ENCODE measurements around the gene PPP1R12A. TPM values are rescaled to one million over a fixed set of nuclear protein-coding genes. Genes with fewer than 3 reads are reported as not detected.
"Not testable (repeated sequence)": the region's sequence is repeated elsewhere in the genome, so short reads cannot be mapped to it uniquely, and the experiment has no call there.

PPP1R12A gene
- polyA plus RNA-seq = 10 to 100 TPM; 17.3 to 24.6 TPM

DNA sequence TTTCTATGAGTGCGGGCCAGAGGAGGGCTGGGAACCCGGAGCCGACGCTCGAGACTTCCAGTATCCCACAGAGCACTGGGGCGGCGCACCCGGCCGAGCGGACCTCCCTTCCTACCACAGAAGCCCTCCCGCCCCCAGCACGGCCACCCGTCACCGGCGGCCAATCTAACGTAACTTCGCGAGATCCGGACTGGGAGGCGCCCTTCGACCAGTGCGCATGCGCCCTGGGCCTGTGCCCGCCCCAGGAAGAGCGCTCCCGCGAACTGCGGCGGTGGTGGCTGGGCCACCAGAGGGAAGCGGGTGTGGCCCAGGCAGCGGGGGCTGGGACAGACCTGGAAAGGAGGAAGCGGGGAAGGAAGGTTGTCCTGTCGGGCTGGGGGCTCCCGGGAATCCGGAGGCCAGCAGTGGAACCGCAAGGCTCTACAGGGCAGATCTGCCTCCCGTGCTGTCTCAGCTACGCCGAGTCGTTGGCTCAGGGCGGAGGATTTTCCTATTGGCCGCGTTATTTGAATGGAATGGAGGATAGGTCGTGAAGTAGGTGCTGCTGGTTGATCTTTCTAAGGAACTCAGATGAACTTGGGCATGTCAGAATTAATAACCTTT lies at the start of gene PPP1R12A:
PPP1R12A (minus strand) TSS at position 77 of the 603 bp plus-strand sequence. CDS start 166 bp downstream, outside the sequence.
- Histone ChIP-seq H3K9me3 (ENCODE audit: control insufficient read depth in 2 of 2, insufficient read depth in 1 of 2, low read depth in 1 of 2, low read length in 1 of 2) (no peaks in the 10 kb centered on the region), H3K27me3 (ENCODE audit: control insufficient read depth in 1 of 2, insufficient read depth in 2 of 2, low read length in 2 of 2) (no peaks in the 10 kb centered on the region), H3K4me3 (ENCODE audit: low read depth in 1 of 2, low read length in 2 of 2) (peak within 1 kb of the TSS; percentile 83 to 98), H3K4me1 (ENCODE audit: control insufficient read depth in 2 of 2, insufficient read depth in 2 of 2, low read length in 1 of 2) (no peaks in the 10 kb centered on the region), H3K36me3 (ENCODE audit: control insufficient read depth in 2 of 2, insufficient read depth in 2 of 2, low read length in 1 of 2) (no peaks in the 10 kb centered on the region), H3K27ac (ENCODE audit: low read depth in 2 of 2, low read length in 1 of 2) (peak within 1 kb of the TSS; percentile 98)
- WGBS, 2 donors = 0% methylated on average over 43 to 44 of the region's 44 CpGs

DNA sequence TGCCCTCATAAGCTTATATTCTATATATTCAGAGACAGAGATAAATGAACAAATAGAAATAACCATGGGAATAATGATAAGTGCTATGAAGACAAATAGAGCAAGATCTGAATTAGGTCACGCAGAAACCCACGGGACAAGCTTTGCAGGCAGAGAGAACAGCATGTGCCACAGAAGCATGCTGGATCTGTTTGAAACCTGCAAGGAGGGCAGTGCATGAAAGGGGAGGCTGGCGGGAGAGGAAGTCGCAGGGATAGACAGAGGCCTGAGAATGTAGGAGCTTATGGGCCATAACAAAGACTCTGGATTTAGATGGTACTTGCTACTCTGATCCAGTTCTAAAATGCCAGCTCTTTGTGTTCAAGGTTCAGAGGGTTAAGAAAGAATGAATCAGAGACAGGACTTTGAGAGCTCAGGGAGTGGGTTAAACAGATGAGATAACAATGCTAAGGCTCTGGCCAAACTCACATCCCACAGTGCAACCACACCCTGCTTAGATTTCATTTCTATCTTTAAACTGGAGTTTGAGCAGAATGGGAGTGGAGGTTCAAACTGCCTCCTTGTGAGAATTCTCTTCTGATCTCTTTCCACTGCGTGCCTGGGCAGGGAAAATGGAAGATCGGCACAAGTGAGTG lies 49.2 kb upstream of the PPP1R12A start:
- Histone ChIP-seq H3K36me3 (ENCODE audit: control insufficient read depth in 2 of 2, insufficient read depth in 2 of 2, low read length in 1 of 2) (no peaks in the 10 kb centered on the region), H3K9me3 (ENCODE audit: control insufficient read depth in 2 of 2, insufficient read depth in 1 of 2, low read depth in 1 of 2, low read length in 1 of 2) (no peaks in the 10 kb centered on the region), H3K4me3 (ENCODE audit: low read depth in 1 of 2, low read length in 2 of 2) (no peak overlapping the region), H3K4me1 (ENCODE audit: control insufficient read depth in 2 of 2, insufficient read depth in 2 of 2, low read length in 1 of 2) (no peaks in the 10 kb centered on the region), H3K27me3 (ENCODE audit: control insufficient read depth in 1 of 2, insufficient read depth in 2 of 2, low read length in 2 of 2) (no peaks in the 10 kb centered on the region), H3K27ac (ENCODE audit: low read depth in 2 of 2, low read length in 1 of 2) (no peak overlapping the region)
- 67 to 69% methylated on average over 6 of the region's 6 CpGs for WGBS, 2 donors

DNA sequence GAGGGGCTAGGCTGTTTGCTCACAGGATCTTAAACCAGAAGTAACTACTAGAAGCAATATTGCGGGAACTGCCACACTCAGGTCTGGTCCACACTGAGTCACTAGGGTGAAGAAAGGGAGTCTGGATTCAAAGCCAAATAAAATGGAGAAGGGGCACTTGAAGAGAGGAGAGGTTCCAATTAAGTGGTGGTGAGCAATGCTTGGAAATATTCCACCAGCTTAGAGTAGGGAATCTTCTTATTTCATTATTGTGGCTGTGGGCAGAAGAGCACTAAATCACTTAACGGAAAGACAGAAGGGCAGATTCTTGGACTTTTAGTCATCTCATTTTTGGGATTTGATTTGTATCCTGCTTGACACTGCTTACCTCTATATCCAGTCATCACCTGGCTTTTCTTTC lies 48.6 kb upstream of the PPP1R12A start:
- no peak overlapping the region for H3K27ac ChIP-seq (ENCODE audit: low read depth in 2 of 2, low read length in 1 of 2)
- no peaks in the 10 kb centered on the region for H3K27me3 ChIP-seq (ENCODE audit: control insufficient read depth in 1 of 2, insufficient read depth in 2 of 2, low read length in 2 of 2)
- no peaks in the 10 kb centered on the region for H3K4me1 ChIP-seq (ENCODE audit: control insufficient read depth in 2 of 2, insufficient read depth in 2 of 2, low read length in 1 of 2)
- 76 to 80% methylated on average over 2 of the region's 2 CpGs for WGBS, 2 donors
- no peak overlapping the region for H3K4me3 ChIP-seq (ENCODE audit: low read depth in 1 of 2, low read length in 2 of 2)
- H3K9me3 ChIP-seq (ENCODE audit: control insufficient read depth in 2 of 2, insufficient read depth in 1 of 2, low read depth in 1 of 2, low read length in 1 of 2) = no peaks in the 10 kb centered on the region
- no peaks in the 10 kb centered on the region for H3K36me3 ChIP-seq (ENCODE audit: control insufficient read depth in 2 of 2, insufficient read depth in 2 of 2, low read length in 1 of 2)

GRCh38 chr12:79982086-79983062 lies 47.5 kb upstream of the PPP1R12A start:
- 57 to 59% methylated on average over 5 of the region's 5 CpGs for WGBS, 2 donors
- H3K9me3 ChIP-seq (ENCODE audit: control insufficient read depth in 2 of 2, insufficient read depth in 1 of 2, low read depth in 1 of 2, low read length in 1 of 2) = no peaks in the 10 kb centered on the region
- H3K4me3 ChIP-seq (ENCODE audit: low read depth in 1 of 2, low read length in 2 of 2) = no peak overlapping the region
- no peaks in the 10 kb centered on the region for H3K4me1 ChIP-seq (ENCODE audit: control insufficient read depth in 2 of 2, insufficient read depth in 2 of 2, low read length in 1 of 2)
- H3K27ac ChIP-seq (ENCODE audit: low read depth in 2 of 2, low read length in 1 of 2) = no peak overlapping the region
- H3K27me3 ChIP-seq (ENCODE audit: control insufficient read depth in 1 of 2, insufficient read depth in 2 of 2, low read length in 2 of 2) = no peaks in the 10 kb centered on the region
- H3K36me3 ChIP-seq (ENCODE audit: control insufficient read depth in 2 of 2, insufficient read depth in 2 of 2, low read length in 1 of 2) = no peaks in the 10 kb centered on the region

DNA sequence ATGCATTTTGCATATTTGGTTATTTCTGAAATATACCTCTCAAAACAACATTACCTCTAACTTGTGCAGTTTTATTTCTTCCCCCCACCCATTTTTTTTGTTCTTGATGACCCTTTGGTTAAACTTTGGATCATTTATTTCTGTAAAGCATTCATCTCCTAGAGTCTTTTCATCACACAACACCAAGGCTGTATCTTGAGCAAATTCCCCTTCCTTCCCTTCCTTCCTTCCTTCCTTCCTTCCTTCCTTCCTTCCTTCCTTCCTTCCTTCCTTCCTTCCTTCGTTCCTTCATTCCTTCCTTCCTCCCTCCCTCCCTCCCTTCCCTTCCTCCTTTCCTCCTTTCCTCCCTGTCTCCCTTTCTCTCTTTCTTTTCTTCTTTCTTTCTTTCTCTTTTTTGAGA lies 43.8 kb upstream of the PPP1R12A start:
- Histone ChIP-seq H3K27me3 (ENCODE audit: control insufficient read depth in 1 of 2, insufficient read depth in 2 of 2, low read length in 2 of 2) (no peaks in the 10 kb centered on the region), H3K36me3 (ENCODE audit: control insufficient read depth in 2 of 2, insufficient read depth in 2 of 2, low read length in 1 of 2) (no peaks in the 10 kb centered on the region), H3K4me1 (ENCODE audit: control insufficient read depth in 2 of 2, insufficient read depth in 2 of 2, low read length in 1 of 2) (no peaks in the 10 kb centered on the region), H3K27ac (ENCODE audit: low read depth in 2 of 2, low read length in 1 of 2) (no peak overlapping the region), H3K9me3 (ENCODE audit: control insufficient read depth in 2 of 2, insufficient read depth in 1 of 2, low read depth in 1 of 2, low read length in 1 of 2) (no peaks in the 10 kb centered on the region), H3K4me3 (ENCODE audit: low read depth in 1 of 2, low read length in 2 of 2) (no peak overlapping the region)
- 38 to 67% methylated on average over 1 of the region's 1 CpG for WGBS, 2 donors

GRCh38 chr12:79977856-79978460 lies 43.1 kb upstream of the PPP1R12A start:
- not testable (repeated sequence) for H3K4me3 ChIP-seq (ENCODE audit: low read depth in 1 of 2, low read length in 2 of 2); H3K9me3 ChIP-seq (ENCODE audit: control insufficient read depth in 2 of 2, insufficient read depth in 1 of 2, low read depth in 1 of 2, low read length in 1 of 2); H3K27me3 ChIP-seq (ENCODE audit: control insufficient read depth in 1 of 2, insufficient read depth in 2 of 2, low read length in 2 of 2); H3K27ac ChIP-seq (ENCODE audit: low read depth in 2 of 2, low read length in 1 of 2); H3K36me3 ChIP-seq (ENCODE audit: control insufficient read depth in 2 of 2, insufficient read depth in 2 of 2, low read length in 1 of 2); H3K4me1 ChIP-seq (ENCODE audit: control insufficient read depth in 2 of 2, insufficient read depth in 2 of 2, low read length in 1 of 2)
- 75 to 81% methylated on average over 3 of the region's 3 CpGs for WGBS, 2 donors

DNA sequence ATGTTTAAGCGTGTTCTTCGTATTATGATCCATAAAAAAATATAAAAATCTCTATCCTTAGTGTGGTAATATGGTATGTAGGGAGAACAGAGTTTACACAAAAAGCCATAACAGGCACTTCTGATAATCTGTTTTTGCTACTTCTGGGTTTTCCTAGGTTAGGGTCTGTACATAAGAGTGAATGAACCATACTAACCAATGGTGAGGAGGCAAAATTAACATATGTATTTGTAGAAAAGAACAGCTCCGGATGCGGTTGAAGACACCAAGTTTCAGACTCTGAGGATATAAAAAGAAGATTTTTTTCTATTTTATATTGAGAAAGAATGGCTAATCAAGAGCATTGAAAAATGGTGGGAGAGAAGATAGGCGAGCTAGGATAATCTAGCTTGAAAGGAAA lies 40.2 kb upstream of the PPP1R12A start:
- Histone ChIP-seq H3K9me3 (ENCODE audit: control insufficient read depth in 2 of 2, insufficient read depth in 1 of 2, low read depth in 1 of 2, low read length in 1 of 2) (no peaks in the 10 kb centered on the region), H3K4me3 (ENCODE audit: low read depth in 1 of 2, low read length in 2 of 2) (no peak overlapping the region), H3K27me3 (ENCODE audit: control insufficient read depth in 1 of 2, insufficient read depth in 2 of 2, low read length in 2 of 2) (no peaks in the 10 kb centered on the region), H3K27ac (ENCODE audit: low read depth in 2 of 2, low read length in 1 of 2) (no peak overlapping the region), H3K36me3 (ENCODE audit: control insufficient read depth in 2 of 2, insufficient read depth in 2 of 2, low read length in 1 of 2) (no peaks in the 10 kb centered on the region), H3K4me1 (ENCODE audit: control insufficient read depth in 2 of 2, insufficient read depth in 2 of 2, low read length in 1 of 2) (no peaks in the 10 kb centered on the region)
- 89% methylated on average over 5 of the region's 5 CpGs for WGBS, 2 donors

DNA sequence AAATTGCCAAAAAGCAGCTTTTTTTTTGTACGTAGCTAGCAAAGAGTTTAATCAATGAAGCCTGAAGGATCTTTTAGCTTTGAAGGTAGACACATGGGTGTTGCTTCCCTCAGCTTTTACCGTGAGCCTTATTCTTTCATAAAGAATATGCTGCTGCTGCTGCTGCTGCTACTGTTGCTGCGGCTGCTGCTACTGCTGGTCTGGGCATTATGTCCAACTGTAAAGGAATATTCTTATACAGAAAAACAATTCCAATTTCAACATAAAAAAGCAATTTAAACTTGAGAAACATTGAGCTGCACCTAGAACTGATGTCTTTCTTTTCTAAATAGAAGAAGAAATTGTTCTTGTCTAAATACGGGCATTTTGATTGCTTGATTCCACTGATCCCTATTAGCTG lies 38.9 kb upstream of the PPP1R12A start:
- no peaks in the 10 kb centered on the region for H3K36me3 ChIP-seq (ENCODE audit: control insufficient read depth in 2 of 2, insufficient read depth in 2 of 2, low read length in 1 of 2)
- WGBS, 2 donors = 65 to 72% methylated on average over 4 of the region's 4 CpGs
- no peaks in the 10 kb centered on the region for H3K27me3 ChIP-seq (ENCODE audit: control insufficient read depth in 1 of 2, insufficient read depth in 2 of 2, low read length in 2 of 2)
- no peak overlapping the region for H3K4me3 ChIP-seq (ENCODE audit: low read depth in 1 of 2, low read length in 2 of 2)
- H3K9me3 ChIP-seq (ENCODE audit: control insufficient read depth in 2 of 2, insufficient read depth in 1 of 2, low read depth in 1 of 2, low read length in 1 of 2) = no peaks in the 10 kb centered on the region
- no peaks in the 10 kb centered on the region for H3K4me1 ChIP-seq (ENCODE audit: control insufficient read depth in 2 of 2, insufficient read depth in 2 of 2, low read length in 1 of 2)
- no peak overlapping the region for H3K27ac ChIP-seq (ENCODE audit: low read depth in 2 of 2, low read length in 1 of 2)

DNA sequence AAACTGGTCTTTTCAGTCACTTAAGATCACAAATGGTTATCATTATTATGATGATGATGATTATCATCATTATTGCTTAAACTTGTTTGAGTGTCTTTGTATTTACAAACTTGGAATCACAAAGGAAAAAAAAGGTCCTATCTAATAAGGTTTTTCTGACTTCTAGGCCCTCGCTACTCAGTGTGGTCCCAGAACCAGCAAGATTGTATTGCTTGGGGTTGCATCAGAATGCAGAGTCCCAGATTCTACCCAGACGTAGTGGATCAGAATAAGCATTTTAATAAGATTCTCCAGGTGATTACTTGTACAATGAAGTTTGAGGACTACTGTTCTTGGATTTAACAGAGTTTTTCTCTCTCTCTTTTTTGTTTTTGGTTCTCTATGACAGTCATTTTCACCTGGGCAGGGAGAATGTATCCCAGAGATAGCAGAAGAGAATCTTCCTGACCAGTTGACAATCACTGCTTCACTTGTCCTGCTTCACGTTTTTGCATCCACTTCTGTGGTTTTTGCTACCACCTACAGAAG lies 29.3 kb upstream of the PPP1R12A start:
- WGBS, 2 donors = 72 to 79% methylated on average over 3 of the region's 3 CpGs
- Histone ChIP-seq H3K27ac (ENCODE audit: low read depth in 2 of 2, low read length in 1 of 2) (no peak overlapping the region), H3K27me3 (ENCODE audit: control insufficient read depth in 1 of 2, insufficient read depth in 2 of 2, low read length in 2 of 2) (no peaks in the 10 kb centered on the region), H3K36me3 (ENCODE audit: control insufficient read depth in 2 of 2, insufficient read depth in 2 of 2, low read length in 1 of 2) (no peaks in the 10 kb centered on the region), H3K4me1 (ENCODE audit: control insufficient read depth in 2 of 2, insufficient read depth in 2 of 2, low read length in 1 of 2) (no peaks in the 10 kb centered on the region), H3K9me3 (ENCODE audit: control insufficient read depth in 2 of 2, insufficient read depth in 1 of 2, low read depth in 1 of 2, low read length in 1 of 2) (no peaks in the 10 kb centered on the region), H3K4me3 (ENCODE audit: low read depth in 1 of 2, low read length in 2 of 2) (no peak overlapping the region)
